Brain microvascular endothelial cell (primary cell): ENCODE measurements around the gene EXOSC6.
"Not testable (repeated sequence)": the region's sequence is repeated elsewhere in the genome, so short reads cannot be mapped to it uniquely, and the experiment has no call there.

Experiments used
- DNase-seq: peaks from one replicate; pipeline ENCODE4 v3.0.0-alpha.2; 2020
- H3K27ac ChIP-seq: fragments of 250-450 bp; sonication (Bioruptor Pico); 2 replicates; pipeline ENCODE4 v1.5.1; 2020; ENCODE audit warnings: mild to moderate bottlenecking, moderate library complexity
- H3K27me3 ChIP-seq: fragments of 250-450 bp; sonication (Bioruptor Pico); replicated peaks from 2 replicates; pipeline ENCODE4 v1.5.1; 2020; ENCODE audit warnings: mild to moderate bottlenecking
- H3K36me3 ChIP-seq: fragments of 250-450 bp; sonication (Bioruptor Pico); replicated peaks from 2 replicates; pipeline ENCODE4 v1.5.1; 2020; ENCODE audit warnings: mild to moderate bottlenecking
- H3K4me3 ChIP-seq: 2 replicates; pipeline ENCODE4 v1.5.1; 2011; ENCODE audit warnings: low read depth, mild to moderate bottlenecking, control low read depth, low read length, moderate library complexity
- in situ Hi-C: cut with HindIII; loops from 2 replicates; pipeline ENCODE4 v1.10.0; 2017; ENCODE audit warnings: low sequenced_read_pairs, low pct_ligation_motif_present
- TF ChIP-seq, protein P1 (sequence below): IDR thresholded peaks from 2 replicates; pipeline ENCODE4 v1.5.1; 2011; ENCODE audit warnings: low read depth, mild to moderate bottlenecking, moderate library complexity, low read length, control low read depth, inconsistent platforms; ENCODE audit errors: missing control alignments

Gene EXOSC6

GRCh38 chr16:70251629-70252354 is at the start of gene EXOSC6:
EXOSC6 (minus strand) TSS chr16:70251940; CDS start chr16:70251900, 40 bp downstream.
- H3K36me3 ChIP-seq = peaks cover 50% of the 10 kb centered on the region
- in situ Hi-C loops = no loop called here
- H3K27me3 ChIP-seq = no peaks in the 10 kb centered on the region
- peak within 1 kb of the TSS; percentile 44 for H3K27ac ChIP-seq
- TF ChIP-seq, protein P1, sequence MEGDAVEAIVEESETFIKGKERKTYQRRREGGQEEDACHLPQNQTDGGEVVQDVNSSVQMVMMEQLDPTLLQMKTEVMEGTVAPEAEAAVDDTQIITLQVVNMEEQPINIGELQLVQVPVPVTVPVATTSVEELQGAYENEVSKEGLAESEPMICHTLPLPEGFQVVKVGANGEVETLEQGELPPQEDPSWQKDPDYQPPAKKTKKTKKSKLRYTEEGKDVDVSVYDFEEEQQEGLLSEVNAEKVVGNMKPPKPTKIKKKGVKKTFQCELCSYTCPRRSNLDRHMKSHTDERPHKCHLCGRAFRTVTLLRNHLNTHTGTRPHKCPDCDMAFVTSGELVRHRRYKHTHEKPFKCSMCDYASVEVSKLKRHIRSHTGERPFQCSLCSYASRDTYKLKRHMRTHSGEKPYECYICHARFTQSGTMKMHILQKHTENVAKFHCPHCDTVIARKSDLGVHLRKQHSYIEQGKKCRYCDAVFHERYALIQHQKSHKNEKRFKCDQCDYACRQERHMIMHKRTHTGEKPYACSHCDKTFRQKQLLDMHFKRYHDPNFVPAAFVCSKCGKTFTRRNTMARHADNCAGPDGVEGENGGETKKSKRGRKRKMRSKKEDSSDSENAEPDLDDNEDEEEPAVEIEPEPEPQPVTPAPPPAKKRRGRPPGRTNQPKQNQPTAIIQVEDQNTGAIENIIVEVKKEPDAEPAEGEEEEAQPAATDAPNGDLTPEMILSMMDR = peak; percentile 95
- peak; percentile 84 for DNase-seq
- peak within 1 kb of the TSS; percentile 63 for H3K4me3 ChIP-seq

DNA sequence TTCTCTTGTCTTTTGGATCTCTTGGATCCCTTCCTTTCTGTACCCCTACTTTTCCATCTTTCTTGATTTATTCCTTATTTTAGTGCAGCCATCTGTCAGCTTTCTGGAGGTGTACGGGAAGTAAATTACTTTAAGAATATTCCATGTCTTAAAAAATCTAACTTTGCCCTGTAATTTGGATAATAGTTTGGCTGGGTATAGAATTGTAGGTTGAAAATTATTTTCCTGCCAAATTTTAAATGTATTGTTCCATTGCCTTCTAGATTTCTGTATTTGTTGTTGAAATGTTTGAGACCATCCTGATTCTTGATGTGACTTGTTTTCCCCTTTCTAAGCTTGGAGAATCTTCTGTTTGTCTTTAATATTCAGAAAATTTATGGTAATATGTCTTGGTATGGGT is 49.4 kb upstream of the EXOSC6 start:
- TF ChIP-seq, protein P1 = no peak
- in situ Hi-C loops = no loop called here
- no peaks in the 10 kb centered on the region for H3K27me3 ChIP-seq
- H3K27ac ChIP-seq = no peak overlapping the region
- DNase-seq = no peak
- no peaks in the 10 kb centered on the region for H3K36me3 ChIP-seq
- H3K4me3 ChIP-seq = no peak overlapping the region

DNA sequence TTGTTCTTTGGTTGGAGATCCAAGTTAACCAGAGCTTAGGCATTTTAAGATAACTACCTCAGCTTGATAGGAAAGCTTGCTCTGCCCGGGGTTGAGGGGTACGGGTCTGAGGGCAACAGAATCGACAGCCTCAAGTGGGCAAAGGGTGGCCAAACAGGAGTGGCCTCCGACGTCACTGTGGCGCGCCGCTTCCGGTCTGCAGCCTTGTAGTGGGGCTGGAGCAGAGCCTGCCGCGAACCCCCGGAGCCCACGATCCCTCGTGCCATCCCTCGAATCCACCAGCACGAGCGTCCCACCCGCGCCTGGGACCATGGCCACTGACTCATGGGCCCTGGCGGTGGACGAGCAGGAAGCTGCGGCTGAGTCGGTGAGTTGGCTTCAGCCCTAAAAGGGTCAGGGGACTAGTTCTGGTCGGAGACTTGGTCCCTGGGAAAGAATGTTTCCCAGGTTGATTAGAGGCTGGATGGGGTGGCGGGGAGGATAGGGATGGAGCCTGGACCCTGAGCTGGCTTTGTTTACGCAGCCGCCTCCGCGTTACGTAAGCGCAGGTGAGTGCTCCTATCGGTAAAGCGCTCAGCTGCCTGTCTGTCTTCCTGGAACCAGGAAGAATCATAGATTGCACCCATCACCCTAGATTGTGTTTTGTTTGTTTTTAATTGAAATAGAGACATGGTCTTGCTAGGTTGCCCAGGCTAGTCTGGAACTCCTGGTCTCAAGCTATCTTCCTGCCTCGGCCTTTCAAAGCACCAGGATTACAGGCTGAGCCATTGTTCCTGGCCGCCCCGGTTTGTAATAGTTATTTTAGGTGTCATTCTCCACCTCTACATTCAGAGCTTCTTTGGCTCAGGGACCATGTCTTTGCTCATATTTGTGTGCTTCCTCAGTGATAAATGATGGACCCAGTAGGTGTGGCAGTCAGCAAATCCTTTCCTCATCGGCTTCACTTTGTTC is 47.5 kb upstream of the EXOSC6 start, which contains the start of gene DDX19B:
TSS of gene DDX19B (plus strand) at position 199 of the 951 bp plus-strand sequence. CDS start at position 311, 112 bp downstream.
- in situ Hi-C loops = no loop called here
- peak within 1 kb of the TSS; percentile 68 for H3K27ac ChIP-seq
- H3K36me3 ChIP-seq = no peaks in the 10 kb centered on the region

DNA sequence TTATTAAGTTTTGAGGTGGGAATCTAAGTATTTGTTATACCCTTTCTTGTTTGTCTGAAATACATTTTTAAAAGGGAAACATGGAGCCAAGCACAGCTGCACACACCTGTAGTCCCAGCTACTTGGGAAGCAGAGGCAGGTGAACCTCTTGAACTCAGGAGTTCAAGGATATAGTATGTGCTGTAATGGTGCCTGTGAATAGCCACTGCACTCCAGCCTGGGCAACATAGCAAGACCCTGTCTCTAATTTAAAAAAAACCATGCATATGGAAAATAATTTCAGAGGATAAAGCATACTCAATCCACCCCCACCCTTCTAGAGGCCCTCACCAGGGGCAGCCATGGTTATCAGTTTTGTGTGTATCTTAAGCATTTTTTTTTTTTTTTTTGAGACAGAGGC is 43.9 kb upstream of the EXOSC6 start:
- Histone ChIP-seq H3K4me3 (no peak overlapping the region), H3K27ac (no peak overlapping the region), H3K27me3 (no peaks in the 10 kb centered on the region), H3K36me3 (no peaks in the 10 kb centered on the region)
- in situ Hi-C loops = no loop called here
- no peak for DNase-seq
- TF ChIP-seq, protein P1 = no peak

More for the DNA sequence above, 47.5 kb upstream of the EXOSC6 start, which contains the start of gene DDX19B:
- DNase-seq = peak; percentile 36
- Histone ChIP-seq H3K4me3 (peak within 1 kb of the TSS; percentile 92), H3K27me3 (no peaks in the 10 kb centered on the region)
- TF ChIP-seq, protein P1 = no peak

- TF ChIP-seq, protein P1 = no peak
These were observed 42.8 kb upstream of the EXOSC6 start for GRCh38 chr16:70294385-70295025.

GRCh38 chr16:70292148-70292547 is 40.4 kb upstream of the EXOSC6 start:
- H3K36me3 ChIP-seq, H3K4me3 ChIP-seq, DNase-seq, in situ Hi-C loops, H3K27ac ChIP-seq, H3K27me3 ChIP-seq: not testable (repeated sequence)

More at GRCh38 chr16:70294385-70295025, 42.8 kb upstream of the EXOSC6 start:
- Histone ChIP-seq H3K27ac (no peak overlapping the region), H3K27me3 (no peaks in the 10 kb centered on the region), H3K36me3 (no peaks in the 10 kb centered on the region), H3K4me3 (no peak overlapping the region)
- no peak for DNase-seq
- in situ Hi-C loops = no loop called here
